ENCODE measurements around the gene GABBR2. TPM values are rescaled to one million over a fixed set of nuclear protein-coding genes. Genes with fewer than 3 reads are reported as not detected.

Gene GABBR2
- total and polyA plus RNA-seq, 2 of the 8 experiments (the other 6 are each of a cell fraction or from before 2014, with no cell fraction given): 0.50 to 1.2 TPM

DNA sequence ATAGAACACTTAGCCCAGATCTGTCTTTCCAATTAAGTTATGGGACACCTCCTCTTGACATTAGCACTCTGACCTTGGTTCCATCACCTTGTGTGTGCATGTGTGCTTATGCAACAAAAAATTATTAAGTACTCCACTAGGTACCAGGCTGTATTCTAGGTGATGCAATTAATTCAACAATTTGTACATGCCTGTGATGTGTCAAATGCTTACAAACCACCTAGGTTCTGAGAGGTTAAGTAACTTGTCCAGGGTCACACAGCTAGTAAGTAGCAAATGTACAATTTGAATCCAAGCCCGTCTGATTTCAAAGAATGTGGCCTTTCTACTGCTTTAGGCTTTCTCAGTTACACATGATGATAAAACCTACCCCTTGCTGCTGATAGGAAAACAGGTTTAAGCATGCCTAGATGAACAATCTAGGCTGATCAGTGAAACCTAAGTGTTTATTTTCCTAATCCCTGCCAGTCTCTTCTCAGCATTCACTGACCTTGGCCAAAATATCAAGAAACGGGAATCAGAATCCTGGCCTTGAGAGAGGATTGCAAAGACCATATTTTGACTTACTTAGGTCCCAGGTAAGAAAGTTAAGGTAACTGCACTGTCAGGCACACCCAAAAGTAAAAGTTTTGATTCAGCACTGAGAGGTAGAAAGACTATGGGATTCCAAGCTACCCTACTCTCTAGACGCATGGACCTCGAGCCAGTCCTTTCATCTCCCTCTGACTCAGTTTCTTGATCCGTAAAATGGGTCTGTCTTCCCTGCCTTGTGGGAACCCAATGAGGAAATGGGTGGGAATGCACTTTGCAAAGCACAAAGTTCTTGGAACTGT lies 454.3 kb downstream of the GABBR2 start:
- Histone ChIP-seq H3K79me1 (ENCODE audit: low read depth, low read length) (peaks cover 6% of the 10 kb centered on the region; the same call in 1 of the 2 replicates), H3K36me3 (ENCODE audit: control insufficient read depth in 2 of 4, insufficient read depth in 4 of 4, low read length in 3 of 4) (no peaks in the 10 kb centered on the region; a peak in 1 of 8 replicates), H2BK12ac (ENCODE audit: low read depth, low read length) (0 out of 2 replicates have a peak overlapping the region, but pooled peaks have one; percentile 39), H3K4me1 (replicated peaks in 1 of 4; ENCODE audit: control insufficient read depth in 3 of 4, insufficient read depth in 4 of 4, low read length in 3 of 4) (peaks cover 0 to 4% (median 1%) of the 10 kb centered on the region in 4 experiments; a peak in 5 of 7 replicates), H3K27me3 (replicated peaks in 1 of 4; ENCODE audit: control insufficient read depth in 3 of 4, extremely low read depth in 1 of 4, insufficient read depth in 3 of 4, low read length in 3 of 4) (no peaks in the 10 kb centered on the region), H4K20me1 (replicated peaks in 1 of 2; ENCODE audit: control insufficient read depth in 1 of 2, insufficient read depth in 2 of 2, low read length in 2 of 2) (peaks cover 0 to 6% of the 10 kb centered on the region in 2 experiments), H3K79me2 (ENCODE audit: control insufficient read depth in 1 of 2, insufficient read depth in 2 of 2, low read length in 2 of 2) (peaks cover 0 to 8% of the 10 kb centered on the region in 2 experiments; a peak in 2 of 4 replicates), H3K9me3 (ENCODE audit: insufficient read depth in 2 of 2, low read depth in 1 of 2, low read length in 1 of 2) (no peaks in the 10 kb centered on the region), H4K8ac (ENCODE audit: extremely low read depth, insufficient read depth, low read length) (no peak overlapping the region), H3K23me2 (ENCODE audit: low read depth, low read length) (peaks cover 17% of the 10 kb centered on the region; the same call in 1 of the 2 replicates), H4K91ac (replicated peaks; ENCODE audit: insufficient read length, low read length) (no peak overlapping the region), H3K27ac (ENCODE audit: low read depth, low read length) (no peak overlapping the region), H2BK20ac (ENCODE audit: low read length) (no peak overlapping the region), H3K14ac (ENCODE audit: insufficient read length) (no peak overlapping the region), H2BK15ac (ENCODE audit: low read length) (peak overlapping the region; percentile 53; the same call in 1 of the 2 replicates), H3K23ac (ENCODE audit: insufficient read length) (no peak overlapping the region), H2AFZ (ENCODE audit: low read length) (peak overlapping the region; percentile 47; the same call in 1 of the 2 replicates), H2BK120ac (replicated peaks; ENCODE audit: low read depth, low read length) (no peak overlapping the region), H2AK5ac (ENCODE audit: low read depth, low read length) (no peak overlapping the region), H3K4me2 (ENCODE audit: insufficient read depth in 1 of 2, low read depth in 2 of 2, low read length in 2 of 2) (peak overlapping the region; percentile 94 to 96), H2BK5ac (ENCODE audit: low read depth, low read length) (0 out of 2 replicates have a peak overlapping the region, but pooled peaks have one; percentile 39), H3K56ac (replicated peaks; ENCODE audit: insufficient read length, low read depth, low read length) (no peak overlapping the region), H4K5ac (ENCODE audit: insufficient read length, low read depth, low read length) (no peak overlapping the region), H3K4ac (replicated peaks; ENCODE audit: insufficient read length, low read depth, low read length) (no peak overlapping the region), H3K9ac (replicated peaks in 1 of 4; ENCODE audit: extremely low read depth in 1 of 4, low read depth in 3 of 4, low read length in 3 of 4) (peak overlapping the region in 3 of 4 experiments; percentile 20 to 87 (median 34); a peak in 5 of 7 replicates), H3K4me3 (ENCODE audit: extremely low read depth in 1 of 4, insufficient read depth in 2 of 4, low read depth in 3 of 4, low read length in 4 of 4) (peak overlapping the region; percentile 80 to 93 (median 88)), H3K18ac (ENCODE audit: extremely low read depth, low read length) (0 out of 2 replicates have a peak overlapping the region, but pooled peaks have one; percentile 48)
- ChIA-PET CTCF (ENCODE audit: partially characterized antibody) (interaction anchor here (0.6 to 4.0 kb wide), 10 partner anchors 9 to 511 kb away, joined by 3 to 27 read pairs (median 5); partner anchors contain the start of gene CORO2A), POLR2A (ENCODE audit: partially characterized antibody) (interaction anchor here (1.1 to 1.9 kb wide), 8 partner anchors 10 to 170 kb away, joined by 3 to 6 read pairs (median 5); no protein-coding TSS in a partner anchor)
- FAIRE-seq (no peak), DNase-seq (ENCODE audit: low read depth in 1 of 2, low spot score in 2 of 2) (no peak)
- WGBS, 2 experiments (ENCODE audit: extremely low coverage in 1 of 2, insufficient coverage in 1 of 2, insufficient read length in 1 of 2, insufficient replicate concordance in 2 of 2, low coverage in 1 of 2, low lambda C conversion rate in 2 of 2, missing lambda C conversion rate in 1 of 2): 59% methylated on average over 5 of the region's 5 CpGs; no CpG with 5 or more reads in 1 of the 2 experiments
- TF ChIP-seq SIN3A (conservative IDR thresholded peaks at IDR 0.05 in 1 of 2, IDR thresholded peaks at IDR 0.05 in 1 of 2; ENCODE audit: low read depth in 1 of 2, low read length in 2 of 2): no peak
- TF ChIP-seq EZH2 (IDR thresholded peaks at IDR 0.05; ENCODE audit: low read depth, low read length, severe bottlenecking): no peak
- TF ChIP-seq, protein P1, sequence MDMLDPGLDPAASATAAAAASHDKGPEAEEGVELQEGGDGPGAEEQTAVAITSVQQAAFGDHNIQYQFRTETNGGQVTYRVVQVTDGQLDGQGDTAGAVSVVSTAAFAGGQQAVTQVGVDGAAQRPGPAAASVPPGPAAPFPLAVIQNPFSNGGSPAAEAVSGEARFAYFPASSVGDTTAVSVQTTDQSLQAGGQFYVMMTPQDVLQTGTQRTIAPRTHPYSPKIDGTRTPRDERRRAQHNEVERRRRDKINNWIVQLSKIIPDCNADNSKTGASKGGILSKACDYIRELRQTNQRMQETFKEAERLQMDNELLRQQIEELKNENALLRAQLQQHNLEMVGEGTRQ (IDR thresholded peaks at IDR 0.05; ENCODE audit: low read length): no peak
- TF ChIP-seq KDM4A (IDR thresholded peaks at IDR 0.05; ENCODE audit: low read depth, low read length, severe bottlenecking): no peak
- TF ChIP-seq, protein P2, sequence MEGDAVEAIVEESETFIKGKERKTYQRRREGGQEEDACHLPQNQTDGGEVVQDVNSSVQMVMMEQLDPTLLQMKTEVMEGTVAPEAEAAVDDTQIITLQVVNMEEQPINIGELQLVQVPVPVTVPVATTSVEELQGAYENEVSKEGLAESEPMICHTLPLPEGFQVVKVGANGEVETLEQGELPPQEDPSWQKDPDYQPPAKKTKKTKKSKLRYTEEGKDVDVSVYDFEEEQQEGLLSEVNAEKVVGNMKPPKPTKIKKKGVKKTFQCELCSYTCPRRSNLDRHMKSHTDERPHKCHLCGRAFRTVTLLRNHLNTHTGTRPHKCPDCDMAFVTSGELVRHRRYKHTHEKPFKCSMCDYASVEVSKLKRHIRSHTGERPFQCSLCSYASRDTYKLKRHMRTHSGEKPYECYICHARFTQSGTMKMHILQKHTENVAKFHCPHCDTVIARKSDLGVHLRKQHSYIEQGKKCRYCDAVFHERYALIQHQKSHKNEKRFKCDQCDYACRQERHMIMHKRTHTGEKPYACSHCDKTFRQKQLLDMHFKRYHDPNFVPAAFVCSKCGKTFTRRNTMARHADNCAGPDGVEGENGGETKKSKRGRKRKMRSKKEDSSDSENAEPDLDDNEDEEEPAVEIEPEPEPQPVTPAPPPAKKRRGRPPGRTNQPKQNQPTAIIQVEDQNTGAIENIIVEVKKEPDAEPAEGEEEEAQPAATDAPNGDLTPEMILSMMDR (IDR thresholded peaks at IDR 0.05; ENCODE audit: control extremely low read depth in 1 of 3, insufficient read depth in 1 of 3, low read depth in 1 of 3, low read length in 3 of 3): peak in 1 of 3 experiments; percentile 8; a peak in 1 of 4 replicates
- TF ChIP-seq SP4 (IDR thresholded peaks at IDR 0.05; ENCODE audit: low read length): no peak

Data from H1 (cell line).